K562 (cell line): Measurements from ENCODE around the gene POPDC3. TPM values are rescaled to one million over a fixed set of nuclear protein-coding genes. Genes with fewer than 3 reads are reported as not detected.

ENCODE experiments used
- ATAC-seq: fragments of 200-7000 bp; cut with Tn5 transposase; 3 replicates; pipeline ENCODE4 v1.9.1; 2020; ENCODE audit warnings: moderate library complexity
- BruUV-seq: library from RNA; stranded (reverse); fragments of 400-500 nt; replicated peaks from 2 replicates; lab custom pipeline; 2021; lab: Mats Ljungman, UMichigan
- CTCF ChIA-PET: fragments of 300-600 bp; formaldehyde crosslinking; extraction: SDS; loops from one replicate; lab custom pipeline; 2021; ENCODE audit warnings: low intra/inter-chr PET ratio; lab: Yijun Ruan, JAX
- POLR2A ChIA-PET: fragments of 300-600, 350-650 bp; sonication (Branson Sonifier 250); formaldehyde crosslinking; extraction: SDS; loops from one replicate; lab custom pipeline; 2021; ENCODE audit warnings: antibody characterized with exemption, inconsistent platforms; lab: Yijun Ruan, JAX
- DNase-seq, 4 experiments: peaks; one replicate each; pipeline versions ENCODE4 v3.0.0 to v3.0.0-alpha.2; 2011 to 2018; ENCODE audit warnings: low spot score in 3 of 4, mixed read lengths in 3 of 4; ENCODE audit errors: extremely low read depth in 1 of 4
- FAIRE-seq: peaks from 2 replicates; lab custom pipeline; 2011; peaks lifted over from hg19 to GRCh38; lab: Jason Lieb, UNC
- H2AFZ ChIP-seq: 2 replicates; pipeline ENCODE4 v1.6.0; 2011; ENCODE audit warnings: low read depth, low read length, control low read depth, inconsistent platforms
- H3K27ac ChIP-seq: fragments of 200-600 bp; 3 replicates; pipeline ENCODE4 v1.8.0; 2011; ENCODE audit warnings: low read depth, mild to moderate bottlenecking, control low read depth, inconsistent platforms, low read length, moderate library complexity, mixed read lengths; ENCODE audit errors: extremely low read depth
- H3K27me3 ChIP-seq, 2 experiments: fragments of 300-600 bp in 1 of 2; 2 replicates in 1 of 2; 3 replicates in 1 of 2; pipeline versions ENCODE4 v1.6.0 to v1.8.0; 2011; ENCODE audit warnings: inconsistent platforms in 2 of 2, low read length in 2 of 2, mild to moderate bottlenecking in 1 of 2, mixed read lengths in 1 of 2, moderate library complexity in 1 of 2; ENCODE audit not compliant: control insufficient read depth in 2 of 2, insufficient read depth in 2 of 2
- H3K36me3 ChIP-seq: fragments of 300-600 bp; 3 replicates; pipeline ENCODE4 v1.8.0; 2011; ENCODE audit warnings: mild to moderate bottlenecking, low read length, inconsistent platforms; ENCODE audit not compliant: control insufficient read depth, insufficient read depth
- H3K4me1 ChIP-seq, 2 experiments: fragments of 200-600 bp in 1 of 2; replicated peaks in 1 of 2; 2 replicates in 1 of 2; 3 replicates in 1 of 2; pipeline versions ENCODE4 v1.5.1 to v1.8.0; 2011; ENCODE audit warnings: inconsistent platforms in 2 of 2, low read length in 2 of 2, mild to moderate bottlenecking in 1 of 2, mixed read lengths in 1 of 2, moderate library complexity in 1 of 2; ENCODE audit not compliant: control insufficient read depth in 2 of 2, insufficient read depth in 2 of 2
- H3K4me2 ChIP-seq: 2 replicates; pipeline ENCODE4 v1.6.1; 2011; ENCODE audit warnings: low read length, control low read depth, inconsistent platforms, mixed read lengths; ENCODE audit not compliant: insufficient read depth
- H3K4me3 ChIP-seq: fragments of 200-600 bp; sonication (generic), shearing (Covaris generic); 2 replicates; pipeline ENCODE4 v1.5.1; 2016; ENCODE audit warnings: control low read depth, inconsistent platforms
- H3K79me2 ChIP-seq: fragments of 200-600 bp; 3 replicates; pipeline ENCODE4 v1.8.0; 2011; ENCODE audit warnings: low read length, inconsistent platforms; ENCODE audit not compliant: control insufficient read depth, insufficient read depth
- H3K9ac ChIP-seq, 2 experiments: 2 replicates each; pipeline versions ENCODE4 v1.6.0 to v1.6.1; 2011; ENCODE audit warnings: low read depth in 2 of 2, low read length in 2 of 2, control low read depth in 1 of 2, inconsistent platforms in 1 of 2, mild to moderate bottlenecking in 1 of 2, mixed read lengths in 1 of 2; ENCODE audit not compliant: insufficient read depth in 1 of 2
- H3K9me1 ChIP-seq: one replicate; pipeline ENCODE4 v1.6.0; 2011; ENCODE audit warnings: inconsistent platforms, mild to moderate bottlenecking, low read length, moderate library complexity; ENCODE audit not compliant: control insufficient read depth, insufficient read depth
- H3K9me3 ChIP-seq: replicated peaks from 2 replicates; pipeline ENCODE4 v1.5.1; 2011; ENCODE audit warnings: low read depth, low read length, inconsistent platforms; ENCODE audit not compliant: control insufficient read depth, insufficient read depth
- H4K20me1 ChIP-seq: replicated peaks from 2 replicates; pipeline ENCODE4 v1.6.1; 2011; ENCODE audit warnings: low read length, inconsistent platforms, mixed read lengths; ENCODE audit not compliant: control insufficient read depth, insufficient read depth
- ATF7 ChIP-seq: fragments of 450-650 bp; IDR thresholded peaks from 2 replicates; pipeline ENCODE4 v1.7.1; 2014; ENCODE audit warnings: mild to moderate bottlenecking, moderate library complexity
- CBX5 ChIP-seq: IDR thresholded peaks from 2 replicates; pipeline ENCODE4 v1.6.1; 2014; ENCODE audit warnings: low read depth, borderline replicate concordance
- CREBBP ChIP-seq: IDR thresholded peaks from one replicate; pipeline ENCODE4 v1.6.1; 2012; ENCODE audit warnings: low read depth, mild to moderate bottlenecking, control low read depth, inconsistent platforms, low read length
- DPF2 ChIP-seq: fragments of 450-650 bp; IDR thresholded peaks from 2 replicates; pipeline ENCODE4 v1.6.1; 2016
- HDAC6 ChIP-seq: IDR thresholded peaks from 2 replicates; pipeline ENCODE4 v1.6.1; 2012; ENCODE audit warnings: low read depth, mild to moderate bottlenecking, control low read depth, inconsistent platforms, low read length, moderate library complexity
- HIVEP1 ChIP-seq: fragments of 250-450 bp; sonication (Bioruptor Pico); IDR thresholded peaks from 2 replicates; pipeline ENCODE4 v1.4.0; 2020; ENCODE audit warnings: mild to moderate bottlenecking
- NFE2 ChIP-seq: IDR thresholded peaks from 2 replicates; pipeline ENCODE4 v1.6.1; 2014; ENCODE audit warnings: antibody characterized with exemption, low read depth
- PURB ChIP-seq: sonication (generic); formaldehyde crosslinking; IDR thresholded peaks from 2 replicates; pipeline ENCODE4 v1.9.0; 2021; ENCODE audit warnings: low read depth, mild to moderate bottlenecking, missing genetic modification reagents
- RFX1 ChIP-seq: fragments of 450-650 bp; IDR thresholded peaks from 2 replicates; pipeline ENCODE4 v1.6.1; 2016; ENCODE audit warnings: mild to moderate bottlenecking, moderate library complexity
- SMAD4 ChIP-seq: fragments of 250-450 bp; sonication (Bioruptor Pico); conservative IDR thresholded peaks from 2 replicates; pipeline ENCODE4 v1.8.0; 2021; ENCODE audit warnings: inconsistent platforms, mild to moderate bottlenecking, moderate library complexity
- SRSF9 ChIP-seq: fragments of 200-400 bp; formaldehyde crosslinking; IDR thresholded peaks from 2 replicates; pipeline ENCODE4 v1.6.1; 2017; ENCODE audit warnings: low read depth, low read length, borderline replicate concordance
- TGIF2 ChIP-seq: sonication (generic); formaldehyde crosslinking; IDR thresholded peaks from 2 replicates; pipeline ENCODE4 v1.8.1; 2022; ENCODE audit warnings: mild to moderate bottlenecking, missing genetic modification reagents, moderate library complexity
- ZBTB34 ChIP-seq: fragments of 250-450 bp; sonication (Bioruptor Pico); IDR thresholded peaks from 2 replicates; pipeline ENCODE4 v1.8.0; 2021; ENCODE audit warnings: mild to moderate bottlenecking, moderate library complexity
- ZKSCAN3 ChIP-seq: fragments of 250-450 bp; sonication (Bioruptor Pico); IDR thresholded peaks from 2 replicates; pipeline ENCODE4 v1.4.0; 2020
- ZNF253 ChIP-seq: fragments of 250-450 bp; sonication (Bioruptor Pico); conservative IDR thresholded peaks from 2 replicates; pipeline ENCODE4 v1.6.1; 2021; ENCODE audit warnings: mild to moderate bottlenecking
- ZNF282 ChIP-seq: sonication (generic); formaldehyde crosslinking; IDR thresholded peaks from 2 replicates; pipeline ENCODE4 v1.8.1; 2023; ENCODE audit warnings: missing genetic modification reagents
- ZNF551 ChIP-seq: fragments of 250-450 bp; sonication (Bioruptor Pico); IDR thresholded peaks from 2 replicates; pipeline ENCODE4 v1.5.0; 2021; ENCODE audit warnings: mild to moderate bottlenecking, moderate library complexity
- ZNF780A ChIP-seq: fragments of 250-450 bp; sonication (Bioruptor Pico); IDR thresholded peaks from 2 replicates; pipeline ENCODE4 v1.5.0; 2021; ENCODE audit warnings: mild to moderate bottlenecking
- WGBS: fragments of 100-300 bp; shearing (Covaris generic); methylation state at CpG from one replicate; pipeline ENCODE4 v1.1.6; 2016; ENCODE audit warnings: low coverage, mixed read lengths; ENCODE audit not compliant: insufficient coverage; ENCODE audit errors: missing lambda C conversion rate; 5-methylcytosine and 5-hydroxymethylcytosine counted together
- in situ Hi-C: fragments of 300-500 bp; cut with MboI; formaldehyde crosslinking; loops from 4 replicates; pipeline ENCODE4 v1.15.0; 2018; ENCODE audit warnings: inconsistent platforms, mixed read lengths
- intact Hi-C: fragments of 100-400 bp; cut with micrococcal nuclease; formaldehyde crosslinking; loops from 2 replicates; pipeline ENCODE4 v1.14.2; 2022
- polyA plus RNA-seq, 8 experiments: library from polyadenylated mRNA; depleted of rRNA in 4 of 8; stranded (reverse) in 5 of 8; unstranded in 3 of 8; fragments of >200 nt; fragmentation: Nextera tagmentation in 2 of 8; fragmentation: Illumina TruSeq in 1 of 8; extraction: Ambion mirVana in 2 of 8; extraction: Trizol in 1 of 8; gene quantifications; 2 replicates each; pipeline versions ENCODE4 v1.2.1 to v1.2.3, GENCODE V29; 2011 to 2014; ENCODE audit warnings: inconsistent platforms in 1 of 8, missing spikeins in 1 of 8
- total RNA-seq, 7 experiments: library from RNA; depleted of rRNA in 6 of 7; stranded (reverse); fragments of >200 nt in 6 of 7; fragmentation: Illumina TruSeq in 2 of 7; extraction: Trizol in 2 of 7; gene quantifications; 2 replicates each; pipeline versions ENCODE4 v1.2.1 to v1.2.3, GENCODE V29; 2011 to 2021; ENCODE audit warnings: low replicate concordance in 1 of 7
- TF ChIP-seq, protein P1 (sequence below), 2 experiments: fragments of 450-650 bp in 1 of 2; sonication (generic) in 1 of 2; formaldehyde crosslinking in 1 of 2; IDR thresholded peaks in 1 of 2; conservative IDR thresholded peaks in 1 of 2; 2 replicates each; pipeline versions ENCODE4 v1.6.1 to v1.8.1; 2016 to 2023; ENCODE audit warnings: mild to moderate bottlenecking in 2 of 2, moderate library complexity in 2 of 2, inconsistent platforms in 1 of 2, missing genetic modification reagents in 1 of 2
- TF ChIP-seq, protein P2 (sequence below), 3 experiments: IDR thresholded peaks in 2 of 3; conservative IDR thresholded peaks in 1 of 3; 2 replicates each; pipeline ENCODE4 v1.5.1; 2011 to 2012; ENCODE audit warnings: low read length in 3 of 3, mild to moderate bottlenecking in 3 of 3, control low read depth in 2 of 3, improper control_type of control experiment in 1 of 3, inconsistent platforms in 1 of 3, low read depth in 1 of 3, mixed read lengths in 1 of 3, moderate library complexity in 1 of 3; ENCODE audit not compliant: insufficient read depth in 2 of 3

POPDC3 gene
- total and polyA plus RNA-seq, 9 of the 15 experiments (the other 6 are each of a cell fraction or from before 2014, with no cell fraction given), result 4.0 to 11.8 (median 5.4) TPM

DNA sequence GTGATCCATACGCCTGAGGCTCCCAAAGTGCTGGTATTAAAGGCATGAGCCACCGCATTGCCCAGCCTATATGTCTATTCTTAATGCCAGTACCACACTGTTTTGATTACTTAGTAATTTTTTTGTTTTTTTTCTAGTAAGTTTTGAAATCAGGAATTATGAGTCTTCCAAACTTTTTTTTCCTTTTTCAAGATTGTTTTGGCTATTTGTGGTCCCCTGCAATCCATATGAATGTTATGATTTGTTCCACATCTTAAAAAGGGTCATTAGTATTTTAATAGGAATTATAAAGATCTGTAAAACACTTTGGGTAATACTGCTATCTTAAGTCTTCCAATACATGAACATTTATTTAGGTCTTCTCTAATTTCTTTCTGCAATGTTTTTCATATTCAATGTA lies 6.8 kb upstream of the POPDC3 start:
- no peaks in the 10 kb centered on the region for H3K36me3 ChIP-seq
- H4K20me1 ChIP-seq, result no peaks in the 10 kb centered on the region
- H3K27ac ChIP-seq, result no peak overlapping the region
- ChIA-PET CTCF (no interaction called here), POLR2A (no interaction called here)
- no peaks in the 10 kb centered on the region for H3K79me2 ChIP-seq
- H3K27me3 ChIP-seq, result peaks cover 5 to 11% of the 10 kb centered on the region in 2 experiments; a peak in 3 of 5 replicates
- 0% methylated on average over 2 of the region's 2 CpGs for WGBS
- DNase-seq, result no peak
- intact Hi-C loops (no loop called here), in situ Hi-C loops (no loop called here)
- BruUV-seq, result no TSS peak
- H2AFZ ChIP-seq, result no peak overlapping the region
- no peaks in the 10 kb centered on the region for H3K9me3 ChIP-seq
- FAIRE-seq, result no peak
- H3K9me1 ChIP-seq, result no peaks in the 10 kb centered on the region
- no peak overlapping the region for H3K4me2 ChIP-seq
- peaks cover 0 to 7% of the 10 kb centered on the region in 2 experiments; a peak in 1 of 5 replicates for H3K4me1 ChIP-seq
- no peak overlapping the region for H3K4me3 ChIP-seq
- no peak for ATAC-seq
- TF ChIP-seq, protein P1, sequence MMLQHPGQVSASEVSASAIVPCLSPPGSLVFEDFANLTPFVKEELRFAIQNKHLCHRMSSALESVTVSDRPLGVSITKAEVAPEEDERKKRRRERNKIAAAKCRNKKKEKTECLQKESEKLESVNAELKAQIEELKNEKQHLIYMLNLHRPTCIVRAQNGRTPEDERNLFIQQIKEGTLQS (IDR thresholded peaks at IDR 0.05), result no peak
- TF ChIP-seq, protein P1 (CRISPR knock-in tag; conservative IDR thresholded peaks at IDR 0.05), result no peak
- TF ChIP-seq CREBBP, result no peak
- no peak for TF ChIP-seq ZNF551 (CRISPR knock-in tag)
- no peak for TF ChIP-seq ZNF780A (CRISPR knock-in tag)
- no peak for TF ChIP-seq RFX1
- TF ChIP-seq DPF2, result no peak
- TF ChIP-seq ATF7, result no peak
- no peak for TF ChIP-seq ZKSCAN3 (CRISPR knock-in tag)
- TF ChIP-seq TGIF2 (CRISPR knock-in tag), result no peak
- TF ChIP-seq PURB (CRISPR knock-in tag), result no peak
- no peak for TF ChIP-seq SMAD4 (CRISPR knock-in tag)
- no peak for TF ChIP-seq ZNF253 (CRISPR knock-in tag)
- TF ChIP-seq ZBTB34 (CRISPR knock-in tag), result no peak
- no peak for TF ChIP-seq HIVEP1 (CRISPR knock-in tag)
- TF ChIP-seq HDAC6, result no peak
- TF ChIP-seq ZNF282 (CRISPR knock-in tag), result no peak
- TF ChIP-seq NFE2, result no peak
- TF ChIP-seq CBX5, result no peak
- TF ChIP-seq, protein P2, sequence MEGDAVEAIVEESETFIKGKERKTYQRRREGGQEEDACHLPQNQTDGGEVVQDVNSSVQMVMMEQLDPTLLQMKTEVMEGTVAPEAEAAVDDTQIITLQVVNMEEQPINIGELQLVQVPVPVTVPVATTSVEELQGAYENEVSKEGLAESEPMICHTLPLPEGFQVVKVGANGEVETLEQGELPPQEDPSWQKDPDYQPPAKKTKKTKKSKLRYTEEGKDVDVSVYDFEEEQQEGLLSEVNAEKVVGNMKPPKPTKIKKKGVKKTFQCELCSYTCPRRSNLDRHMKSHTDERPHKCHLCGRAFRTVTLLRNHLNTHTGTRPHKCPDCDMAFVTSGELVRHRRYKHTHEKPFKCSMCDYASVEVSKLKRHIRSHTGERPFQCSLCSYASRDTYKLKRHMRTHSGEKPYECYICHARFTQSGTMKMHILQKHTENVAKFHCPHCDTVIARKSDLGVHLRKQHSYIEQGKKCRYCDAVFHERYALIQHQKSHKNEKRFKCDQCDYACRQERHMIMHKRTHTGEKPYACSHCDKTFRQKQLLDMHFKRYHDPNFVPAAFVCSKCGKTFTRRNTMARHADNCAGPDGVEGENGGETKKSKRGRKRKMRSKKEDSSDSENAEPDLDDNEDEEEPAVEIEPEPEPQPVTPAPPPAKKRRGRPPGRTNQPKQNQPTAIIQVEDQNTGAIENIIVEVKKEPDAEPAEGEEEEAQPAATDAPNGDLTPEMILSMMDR (IDR thresholded peaks at IDR 0.05 in 2 of 3, conservative IDR thresholded peaks at IDR 0.05 in 1 of 3; ENCODE audit: insufficient read depth in 2 of 3, low read depth in 1 of 3, low read length in 3 of 3), result no peak
- no peak for TF ChIP-seq SRSF9
- no peak overlapping the region for H3K9ac ChIP-seq
